GM18499 (cell line): Measurements from ENCODE around the gene GDF15.
"Not testable (repeated sequence)": the region's sequence is repeated elsewhere in the genome, so short reads cannot be mapped to it uniquely, and the experiment has no call there.

Experiments used
- ATAC-seq: cut with Tn5 transposase; IDR thresholded peaks from one replicate; pipeline ENCODE4 v1.9.1; 2021; ENCODE audit warnings: moderate number of reproducible peaks; ENCODE audit not compliant: insufficient read depth, unreplicated experiment

GDF15 gene

GRCh38 chr19:18385675-18386542 lies at the start of gene GDF15:
Gene GDF15, plus strand, starts transcription at chr19:18386158. Its CDS starts 32 bp downstream, at chr19:18386190.
- ATAC-seq: no peak

- no peak for ATAC-seq
Observed at GRCh38 chr19:18338541-18338940, 47.4 kb upstream of the GDF15 start.

GRCh38 chr19:18339723-18340122 lies 46.2 kb upstream of the GDF15 start:
- ATAC-seq: no peak

GRCh38 chr19:18340190-18340989 lies 45.6 kb upstream of the GDF15 start, which contains the start of gene PGPEP1:
Gene PGPEP1, plus strand, starts transcription at chr19:18340598. Its CDS starts 84 bp downstream, at chr19:18340682.
- ATAC-seq: no peak

GRCh38 chr19:18340990-18341868 lies 44.7 kb upstream of the GDF15 start:
- ATAC-seq: no peak

- ATAC-seq: no peak
Observed at GRCh38 chr19:18342090-18342632, 43.8 kb upstream of the GDF15 start.

GRCh38 chr19:18344582-18344950 lies 41.4 kb upstream of the GDF15 start:
- ATAC-seq: no peak

- no peak for ATAC-seq
Observed at GRCh38 chr19:18345296-18345695, 40.7 kb upstream of the GDF15 start.

GRCh38 chr19:18346091-18346490 lies 39.9 kb upstream of the GDF15 start:
- ATAC-seq: no peak

- ATAC-seq: no peak
Observed at GRCh38 chr19:18348171-18348570, 37.8 kb upstream of the GDF15 start.

GRCh38 chr19:18348818-18349339 lies 37.1 kb upstream of the GDF15 start:
- ATAC-seq: not testable (repeated sequence)

- no peak for ATAC-seq
Observed at GRCh38 chr19:18349524-18350128, 36.3 kb upstream of the GDF15 start.

GRCh38 chr19:18350490-18350889 lies 35.5 kb upstream of the GDF15 start:
- ATAC-seq: no peak

- no peak for ATAC-seq
Observed at GRCh38 chr19:18351544-18351943, 34.4 kb upstream of the GDF15 start.

- ATAC-seq: no peak
Observed at GRCh38 chr19:18353378-18354005, 32.5 kb upstream of the GDF15 start.

GRCh38 chr19:18354743-18355142 lies 31.2 kb upstream of the GDF15 start:
- ATAC-seq: not testable (repeated sequence)

- ATAC-seq: no peak
Observed at GRCh38 chr19:18357041-18357440, 28.9 kb upstream of the GDF15 start.

- no peak for ATAC-seq
Observed at GRCh38 chr19:18361646-18362045, 24.3 kb upstream of the GDF15 start.
